Fibroblast of skin of scalp (primary cell): ENCODE results near the gene CEP85L.

ENCODE experiments used
- DNase-seq: peaks from one replicate; pipeline ENCODE4 v3.0.0-alpha.2; 2013

Gene CEP85L

DNA sequence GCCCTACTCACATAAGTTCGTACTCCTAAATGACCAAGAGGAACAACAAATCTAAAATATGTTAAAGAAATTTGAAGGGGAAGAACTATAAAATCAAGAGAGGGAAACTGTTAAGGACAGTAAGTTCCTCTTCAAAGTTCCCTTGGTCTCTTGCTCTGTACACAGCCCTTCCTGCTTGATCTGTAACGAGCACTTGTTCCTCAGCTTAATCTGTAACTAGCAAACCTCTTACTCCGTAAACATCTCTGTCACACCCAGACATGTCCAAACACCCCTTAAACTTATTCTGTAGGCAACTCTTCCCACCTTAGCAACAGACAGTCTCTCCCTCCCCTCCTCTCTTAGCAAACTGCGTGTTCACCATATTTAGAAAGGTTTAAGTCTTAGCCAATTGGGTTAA lies 73.4 kb downstream of the CEP85L start:
- no peak for DNase-seq

DNA sequence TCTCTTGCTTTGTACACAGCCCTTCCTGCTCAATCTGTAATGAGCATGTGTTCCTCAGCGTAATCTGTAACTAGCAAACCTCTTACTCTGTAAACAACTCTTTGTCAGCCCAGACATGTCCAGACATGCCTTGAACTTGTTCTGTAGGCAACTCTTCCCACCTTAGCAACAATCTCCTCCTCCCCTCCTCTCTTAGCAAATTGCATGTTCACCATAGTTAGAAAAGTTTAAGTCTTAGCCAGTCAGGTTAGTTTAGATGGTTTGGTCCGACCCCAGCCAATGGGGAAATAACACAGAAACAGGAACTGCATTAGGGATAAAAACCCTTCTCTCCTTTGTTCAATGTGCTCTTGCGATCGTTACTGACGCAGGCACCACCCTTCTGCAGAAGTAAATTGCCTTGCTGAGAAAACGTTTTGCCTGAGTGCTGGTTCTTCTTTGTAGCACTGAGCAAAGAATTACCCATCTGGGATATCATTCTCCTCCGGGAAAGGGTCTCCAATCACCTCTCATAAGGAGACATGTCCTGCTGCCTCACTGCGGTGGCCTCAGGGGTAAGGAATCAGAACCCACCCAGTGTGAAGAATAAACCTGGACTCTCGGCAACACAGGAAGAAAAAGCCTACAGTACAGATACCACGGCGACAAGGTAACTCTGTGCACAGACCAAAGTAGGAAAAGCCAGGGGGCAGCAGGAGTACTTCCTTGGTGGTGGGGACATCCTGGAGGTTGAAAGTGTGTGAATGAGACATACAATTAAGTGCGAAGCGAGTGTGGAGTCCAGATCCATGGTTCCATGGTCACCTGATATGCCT lies 77.1 kb downstream of the CEP85L start:
- no peak for DNase-seq

DNA sequence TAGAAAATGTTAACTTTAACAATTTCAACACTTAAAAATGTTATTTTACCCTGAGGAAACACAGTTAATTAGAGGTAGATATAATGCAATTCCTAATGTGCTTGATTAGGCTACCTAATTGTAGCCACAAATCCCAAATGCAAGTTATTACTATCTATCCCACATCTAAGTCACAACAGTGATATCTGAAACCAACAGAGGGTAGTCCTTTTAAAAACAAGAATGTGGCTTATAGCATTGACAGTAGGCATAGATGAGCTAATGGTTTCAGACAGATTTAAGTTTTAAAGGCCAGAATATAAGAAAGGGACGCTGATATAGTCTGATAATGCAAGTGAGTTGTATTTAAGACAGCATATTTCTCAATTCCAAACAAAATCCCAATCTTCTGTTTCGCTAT lies 80.3 kb downstream of the CEP85L start:
- DNase-seq, result no peak

DNA sequence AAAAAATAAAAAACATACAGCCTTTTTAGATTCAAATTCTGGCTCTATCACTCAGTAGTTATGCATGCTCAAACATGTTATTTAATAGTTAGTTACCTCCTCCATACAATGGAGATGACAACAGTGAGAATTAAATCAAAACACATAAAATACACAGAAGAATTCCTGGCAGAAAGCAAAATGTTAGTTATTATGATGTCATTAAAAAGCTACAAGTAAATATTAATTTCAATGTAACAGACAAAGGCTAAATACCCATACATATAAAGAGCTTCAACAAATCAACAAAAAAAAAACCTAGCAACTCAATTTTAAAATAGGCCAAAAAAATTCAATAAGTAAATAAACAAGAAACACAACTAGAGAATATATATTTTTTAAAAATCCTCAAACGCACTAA lies 81.9 kb downstream of the CEP85L start:
- no peak for DNase-seq

DNA sequence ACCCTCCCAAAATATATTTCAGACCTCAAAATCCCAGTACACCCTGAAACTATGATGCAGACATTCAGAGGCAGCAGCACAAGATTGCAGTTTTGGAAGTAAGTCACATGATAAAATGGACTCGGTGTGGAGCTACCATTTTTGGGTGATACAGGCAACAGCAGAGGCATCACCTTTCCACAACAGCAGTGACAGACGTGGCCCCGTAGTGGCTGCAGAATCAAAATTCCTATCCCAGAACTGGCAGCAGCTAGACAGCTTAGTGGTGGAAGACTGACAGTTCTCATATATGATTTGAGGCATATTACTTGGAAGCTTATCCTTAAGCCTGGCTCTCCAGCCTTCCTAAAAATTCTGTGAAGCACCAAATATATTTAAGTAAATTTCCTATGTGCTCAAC lies 83.4 kb downstream of the CEP85L start:
- no peak for DNase-seq

DNA sequence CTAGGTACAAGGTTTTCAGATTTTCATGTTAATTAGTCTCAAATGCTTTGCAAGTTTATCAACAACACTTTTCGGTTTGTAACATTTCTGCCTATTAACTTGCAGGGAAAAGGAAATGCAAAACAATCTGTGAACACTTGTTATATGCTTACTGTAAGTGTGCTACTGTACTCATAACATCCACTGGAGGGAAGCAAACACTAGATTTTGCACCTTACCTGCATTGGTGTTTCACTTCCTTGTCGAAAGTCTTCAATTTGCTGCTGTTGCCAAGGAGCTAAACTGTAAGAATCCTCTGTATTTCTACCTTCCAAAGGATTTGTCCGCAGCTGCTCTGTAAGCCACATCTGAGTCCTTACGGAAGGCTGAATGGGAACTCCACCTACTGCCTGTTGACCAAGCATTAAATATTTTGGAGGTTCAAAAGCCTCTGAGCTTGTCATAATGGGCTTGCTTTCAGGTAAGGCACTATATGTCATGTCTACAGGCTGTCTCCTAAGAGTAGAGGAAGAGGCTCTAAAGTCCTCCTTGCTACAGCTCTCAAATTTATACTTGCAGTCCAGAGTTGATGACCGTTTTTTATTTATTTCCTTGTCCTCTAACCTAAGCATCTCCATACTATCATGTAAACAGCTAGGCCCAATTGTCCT lies 86.0 kb downstream of the CEP85L start:
- DNase-seq, result no peak

DNA sequence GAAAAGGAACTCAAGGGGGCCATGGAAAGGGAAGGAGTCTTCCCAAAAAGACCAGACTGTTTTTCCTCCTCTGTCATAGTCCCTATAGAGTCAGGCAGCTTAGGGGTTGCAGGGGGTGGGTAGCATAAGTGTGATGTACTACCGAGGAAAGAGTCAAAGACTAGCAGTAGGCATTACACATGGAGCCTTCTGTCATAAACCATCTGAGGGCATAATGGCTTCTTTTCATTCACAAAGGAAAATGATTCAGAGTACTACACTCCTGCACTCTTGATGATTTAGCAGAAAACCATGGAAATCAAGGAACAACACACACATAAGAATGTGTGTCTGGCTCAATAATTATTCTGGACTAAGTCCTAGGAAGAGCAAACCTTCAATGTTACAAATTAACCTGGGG lies 88.4 kb downstream of the CEP85L start:
- peak; percentile 29 for DNase-seq

DNA sequence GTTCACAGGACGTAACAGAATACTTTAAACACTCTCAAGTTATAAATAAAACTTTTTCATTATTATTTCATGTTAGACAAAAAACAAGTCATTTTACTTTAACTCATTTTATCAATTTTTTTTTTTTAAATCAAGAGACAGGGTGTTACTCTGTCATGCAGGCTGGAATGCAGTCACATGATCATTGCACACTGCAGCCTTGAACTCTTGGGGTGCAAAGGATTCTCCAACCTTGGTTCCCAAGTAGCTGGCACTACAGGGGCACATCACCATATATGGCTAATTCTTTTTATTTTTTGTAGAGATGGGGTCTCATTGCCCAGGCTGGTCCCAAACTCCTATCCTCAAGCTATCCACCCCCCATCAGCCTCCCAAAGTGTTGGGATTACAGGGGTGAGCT lies 89.1 kb downstream of the CEP85L start:
- DNase-seq, result no peak

DNA sequence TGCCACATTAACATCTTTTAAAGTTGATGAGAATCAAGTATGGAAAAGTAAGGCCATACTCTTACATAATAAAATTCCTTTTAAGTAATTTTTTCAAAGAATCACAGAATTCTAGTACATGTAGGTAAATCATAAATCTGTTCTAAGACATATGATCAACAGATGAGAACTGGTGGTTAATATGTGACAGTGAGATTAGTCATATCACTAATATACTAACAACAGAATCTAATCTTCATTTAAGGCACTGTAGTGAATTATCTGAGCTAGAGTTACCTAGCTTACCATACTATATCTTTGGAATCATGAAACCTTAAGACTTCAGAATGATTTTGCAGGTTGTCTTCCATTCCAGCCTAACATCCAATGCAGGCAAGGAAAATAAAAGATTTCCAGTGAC lies 91.7 kb downstream of the CEP85L start:
- DNase-seq, result no peak

DNA sequence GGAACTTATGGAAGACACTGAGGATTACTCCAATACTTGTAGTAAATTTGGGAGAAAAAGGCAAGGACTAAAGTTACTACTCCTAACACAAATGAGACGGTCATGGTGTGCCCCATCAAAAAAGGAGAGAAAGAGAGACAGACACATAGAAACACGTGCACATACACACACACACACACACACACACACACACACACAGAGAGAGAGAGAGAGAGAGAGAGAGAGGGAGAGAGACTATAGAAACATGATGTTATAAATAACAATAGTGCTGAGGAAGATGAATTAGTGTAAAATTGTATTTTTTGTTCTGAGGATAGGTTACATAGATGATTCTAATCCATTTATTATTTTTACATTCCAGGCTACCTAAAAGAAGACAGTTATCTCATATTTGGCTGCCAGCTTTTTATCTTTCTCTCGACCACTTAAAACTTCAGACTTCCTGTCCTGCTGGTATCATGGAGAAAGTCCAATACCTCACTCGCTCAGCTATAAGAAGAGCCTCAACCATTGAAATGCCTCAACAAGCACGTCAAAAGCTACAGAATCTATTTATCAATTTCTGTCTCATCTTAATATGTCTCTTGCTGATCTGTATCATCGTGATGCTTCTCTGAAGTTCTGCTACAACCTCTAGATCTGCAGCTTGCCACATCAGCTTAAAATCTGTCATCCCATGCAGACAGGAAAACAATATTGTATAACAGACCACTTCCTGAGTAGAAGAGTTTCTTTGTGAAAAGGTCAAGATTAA lies 92.8 kb downstream of the CEP85L start:
- DNase-seq, result no peak

DNA sequence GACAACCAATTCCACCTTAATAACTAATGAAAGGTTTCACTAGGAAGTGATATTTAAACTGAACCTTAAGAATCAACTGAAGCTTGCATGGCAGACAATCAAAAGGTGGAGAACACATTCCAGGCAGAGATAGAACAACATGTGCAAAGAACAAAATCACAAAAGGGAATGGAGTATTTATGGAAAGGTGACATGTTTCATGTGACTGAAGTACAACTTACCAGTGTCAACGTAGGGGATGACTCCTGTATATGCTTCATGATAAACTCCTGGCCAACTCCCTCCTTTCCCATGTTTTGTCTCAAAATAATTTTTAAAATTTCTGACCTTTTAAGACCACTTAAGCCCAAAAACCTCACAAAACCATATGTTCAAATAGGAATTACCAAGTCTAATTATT lies 96.7 kb downstream of the CEP85L start:
- no peak for DNase-seq

DNA sequence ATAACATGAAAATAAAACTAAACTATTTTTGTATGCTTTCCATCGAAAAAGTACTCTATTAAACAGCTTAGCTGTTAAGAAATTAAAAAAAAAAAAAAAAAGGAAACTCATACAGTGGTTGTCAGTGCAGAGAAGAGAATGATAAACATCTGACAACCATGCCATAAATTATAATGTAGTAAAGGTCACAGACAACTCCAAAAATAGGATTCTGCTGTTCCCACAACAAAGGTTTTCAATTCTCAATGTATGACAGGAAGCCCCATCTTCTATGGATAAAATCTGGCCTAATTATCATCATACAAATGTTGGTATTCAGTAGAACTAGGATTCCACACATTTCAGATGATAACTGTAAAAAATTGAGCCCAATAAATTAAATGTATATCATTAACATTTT lies 98.3 kb downstream of the CEP85L start:
- no peak for DNase-seq

DNA sequence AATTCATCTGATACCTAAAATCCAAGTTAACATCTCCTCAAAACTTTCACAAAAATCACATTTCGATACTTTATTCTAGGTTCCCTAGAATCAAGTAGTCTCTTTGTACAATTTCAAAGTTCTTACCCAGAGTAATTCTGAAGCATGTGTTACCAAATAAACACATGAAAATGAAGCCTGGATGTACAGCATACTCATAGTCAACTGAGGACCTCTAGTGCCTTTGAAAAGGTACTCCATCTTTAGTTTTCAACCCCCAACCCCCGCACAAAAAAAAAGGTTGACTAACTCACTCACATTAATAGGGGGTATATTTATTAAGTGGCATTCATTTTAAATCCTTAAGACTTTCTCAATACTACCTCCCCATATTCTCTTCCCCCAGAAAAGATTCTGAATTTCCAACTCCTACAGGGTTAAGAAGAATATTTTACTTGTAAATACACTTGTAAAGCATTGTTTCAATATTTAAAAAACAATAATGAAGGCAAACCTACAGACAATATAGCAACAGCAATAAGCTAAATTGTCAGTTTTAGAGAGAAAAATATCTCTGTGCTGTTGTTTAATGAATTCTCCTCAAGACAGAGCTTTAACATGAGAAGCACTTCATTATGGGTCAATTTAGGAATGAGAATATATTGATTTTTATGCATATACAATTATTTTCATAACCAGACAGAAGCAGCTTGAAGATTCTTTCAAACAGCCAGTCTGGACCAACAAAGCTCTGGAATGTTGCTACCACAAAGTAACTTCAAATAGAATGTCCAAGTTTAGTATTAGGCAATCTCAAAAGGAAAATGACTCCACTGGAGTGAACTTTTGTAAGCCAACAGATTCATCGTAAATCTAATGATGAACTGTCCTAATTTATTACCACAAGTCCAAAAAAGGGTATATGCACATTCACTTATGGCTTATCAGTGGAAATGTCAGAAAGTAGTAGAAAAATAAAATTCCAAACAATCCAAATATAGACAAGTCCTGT lies 100.0 kb downstream of the CEP85L start:
- peak; percentile 71 for DNase-seq

DNA sequence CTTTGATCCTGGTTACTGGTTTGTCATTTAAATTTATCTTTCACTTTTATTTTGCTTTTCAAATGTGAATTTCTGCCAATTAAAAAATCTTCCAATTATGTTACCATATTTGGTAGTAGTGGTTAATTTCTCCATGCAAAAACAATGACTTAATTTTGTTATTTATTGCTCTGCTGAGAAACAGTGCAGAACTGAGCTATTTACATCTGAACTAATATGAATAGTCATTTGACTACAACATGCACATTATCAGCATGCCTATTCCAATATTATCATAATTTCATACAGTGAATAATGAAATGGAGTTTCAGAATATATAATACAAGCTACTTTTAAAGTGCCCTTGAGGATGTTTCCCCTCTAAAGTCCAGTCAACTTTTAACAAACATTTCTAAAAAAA lies 102.8 kb downstream of the CEP85L start:
- no peak for DNase-seq

DNA sequence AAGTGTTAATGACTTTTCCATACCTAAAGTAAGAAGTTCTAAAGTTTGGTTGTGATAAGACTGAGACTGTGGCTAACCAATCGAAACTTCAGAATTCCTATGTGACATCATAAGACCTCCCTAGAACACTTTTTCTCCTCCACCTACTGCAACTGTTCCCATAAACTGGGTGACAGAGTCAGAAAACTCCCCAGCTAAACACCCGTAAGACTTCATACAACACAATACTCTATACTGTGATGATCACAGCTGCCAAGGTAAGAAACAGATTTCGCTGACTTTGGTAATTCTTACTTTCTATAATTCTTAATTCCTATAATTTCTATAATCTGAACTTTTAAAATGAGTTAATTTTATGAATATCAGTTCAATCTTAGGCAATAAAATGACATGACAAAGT lies 103.3 kb downstream of the CEP85L start, which contains the start of gene PLN:
PLN (plus strand) TSS at position 161 of the 400 bp plus-strand sequence. CDS start 10,626 bp downstream, outside the sequence.
- DNase-seq, result no peak

DNA sequence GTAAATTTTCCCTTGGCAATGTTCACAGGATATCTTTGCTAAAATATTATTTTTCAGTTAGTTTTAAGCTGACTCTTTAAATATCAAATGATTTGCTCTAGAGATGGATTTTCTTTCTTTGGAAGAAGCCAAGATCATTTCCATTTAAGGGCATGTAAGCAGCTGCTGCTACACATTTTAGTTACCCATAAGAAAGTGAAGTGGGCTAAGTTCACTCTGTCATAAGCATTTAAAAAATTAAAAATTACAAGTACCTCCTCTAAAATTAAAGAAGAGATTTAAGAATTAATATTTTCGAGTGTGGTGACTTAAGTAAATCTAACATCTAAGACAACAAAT lies 104.5 kb downstream of the CEP85L start:
- no peak for DNase-seq

DNA sequence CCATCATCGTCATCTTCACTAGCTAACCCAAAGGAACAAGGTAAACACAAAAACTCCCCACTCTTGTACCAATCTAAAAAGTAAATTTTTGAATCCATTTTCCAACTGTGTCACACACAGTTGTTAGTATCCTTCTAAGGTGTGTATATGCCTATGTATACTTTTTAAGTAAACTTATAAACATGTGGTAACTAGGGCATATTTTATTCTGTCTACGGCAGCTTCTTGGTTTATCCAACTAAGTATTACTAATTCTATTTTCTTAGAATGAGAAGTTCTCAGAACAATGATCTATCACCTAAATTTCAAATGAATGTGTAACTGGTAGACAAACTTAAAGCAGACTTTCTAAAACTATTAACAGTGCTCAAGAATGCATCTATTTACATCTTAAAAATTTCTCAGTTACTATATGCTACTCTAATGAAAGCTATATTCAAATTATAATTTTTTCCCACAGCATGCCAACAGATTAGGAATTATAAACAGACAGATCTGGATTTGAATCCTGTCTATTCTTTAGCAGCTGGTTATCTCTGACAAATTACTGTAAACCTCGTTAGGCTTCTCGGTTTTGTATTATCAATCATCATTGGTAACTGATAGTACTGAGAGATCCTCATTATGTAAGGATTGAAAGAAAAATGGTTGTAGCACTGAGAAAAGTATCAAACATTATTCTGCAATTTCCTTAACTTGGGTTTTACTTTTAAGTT lies 105.1 kb downstream of the CEP85L start:
- no peak for DNase-seq

DNA sequence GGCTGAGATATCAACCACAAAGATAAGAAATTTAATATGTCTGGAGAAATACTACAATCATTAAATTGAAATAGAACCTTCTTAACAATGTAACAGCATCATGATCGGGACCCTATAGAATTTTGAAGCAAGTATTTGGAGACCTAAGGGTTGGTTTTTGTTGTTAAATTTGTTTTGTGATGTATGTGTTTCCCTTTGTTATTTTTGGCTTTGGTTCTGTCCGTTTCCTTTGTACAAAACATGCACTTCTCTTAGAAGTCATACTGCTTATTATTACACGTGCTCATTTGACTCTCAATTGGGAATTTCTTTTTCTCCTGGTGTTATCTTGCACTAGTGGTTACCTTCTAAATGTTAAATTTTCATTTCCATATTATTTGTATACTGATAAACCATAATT lies 107.3 kb downstream of the CEP85L start:
- no peak for DNase-seq

DNA sequence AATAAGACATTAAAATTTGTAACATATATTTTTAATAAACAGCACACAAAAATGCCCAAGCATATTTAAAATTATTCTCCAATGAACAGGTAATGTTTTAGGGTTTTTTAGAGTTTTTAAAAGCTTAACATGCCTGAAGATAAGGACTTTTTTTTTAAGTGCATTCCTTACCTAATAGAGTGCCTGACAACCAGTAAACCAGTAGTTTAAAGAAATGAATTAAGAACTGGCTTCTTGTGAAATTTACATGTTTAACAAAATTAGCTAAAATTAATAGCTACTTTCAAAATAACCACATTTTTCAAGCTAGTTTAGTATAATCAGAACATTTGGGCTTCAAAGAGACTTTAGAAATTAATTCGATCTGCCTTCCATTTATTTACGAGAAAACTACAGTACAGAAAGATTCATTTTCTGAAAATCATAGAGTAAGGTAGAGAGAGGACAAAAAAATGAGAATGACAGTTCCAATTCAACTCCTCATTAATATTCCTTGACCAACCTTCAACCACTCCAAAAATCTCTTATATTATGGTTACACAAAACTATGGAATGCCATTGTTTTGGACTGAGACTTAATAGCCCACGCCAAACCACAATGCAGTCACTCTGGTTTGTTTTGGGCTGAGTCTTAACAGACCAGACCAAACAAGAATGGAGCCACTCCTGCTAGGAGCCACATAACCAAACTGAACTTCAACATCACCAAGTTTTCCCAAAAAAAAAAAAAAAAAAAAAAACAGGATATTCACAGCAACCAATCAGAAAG lies 109.0 kb downstream of the CEP85L start:
- peak; percentile 83 for DNase-seq

DNA sequence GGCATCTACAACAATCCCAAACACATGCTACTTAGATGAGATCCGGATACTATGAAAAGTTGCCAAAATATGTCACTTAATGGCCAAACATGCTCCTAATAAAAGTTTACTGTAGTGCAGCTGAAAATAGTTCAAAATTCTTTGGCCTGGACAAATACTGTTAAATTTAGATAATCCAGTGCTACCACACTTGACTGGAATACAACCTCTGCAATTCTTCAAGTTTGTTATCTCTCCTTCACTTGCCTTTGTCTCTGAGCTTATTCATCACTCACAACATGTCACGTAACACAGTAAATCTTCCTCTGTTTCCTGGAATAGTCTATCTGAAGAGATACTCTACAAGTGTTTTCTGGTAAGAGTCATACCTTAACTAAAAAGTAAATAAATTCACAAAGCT lies 113.8 kb downstream of the CEP85L start:
- DNase-seq, result no peak

DNA sequence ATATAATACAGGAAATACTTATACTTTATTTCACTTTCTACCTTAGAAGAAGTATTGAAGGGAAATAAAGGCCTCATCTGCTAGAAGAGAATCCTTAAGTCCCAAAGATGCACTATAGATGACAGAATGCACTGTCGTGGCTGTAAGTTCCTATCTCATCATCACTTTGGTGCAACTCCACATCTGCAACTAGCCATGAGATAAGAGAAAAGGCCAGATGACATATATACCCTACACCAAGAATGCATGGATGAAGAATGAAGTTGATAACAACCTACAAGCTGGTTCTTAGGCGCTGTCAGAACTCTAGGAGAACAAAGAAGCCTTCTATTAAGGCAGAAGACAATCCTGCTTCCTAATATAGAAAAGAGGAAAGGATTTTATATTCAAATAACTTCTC lies 114.9 kb downstream of the CEP85L start:
- no peak for DNase-seq
